HepG2 (cell line): ENCODE results near the gene TAF6L. TPM values are rescaled to one million over a fixed set of nuclear protein-coding genes. Genes with fewer than 3 reads are reported as not detected.
A peak's percentile ranks its signal among the peaks of the same experiment; 100 is the strongest.

Experiments
- BHLHE40 ChIP-seq: IDR thresholded peaks from 2 replicates; pipeline ENCODE4 v1.6.1; 2011; ENCODE audit warnings: low read length, improper control_type of control experiment
- ETV5 ChIP-seq: IDR thresholded peaks from 2 replicates; pipeline ENCODE4 v1.6.1; 2018; ENCODE audit warnings: missing biosample characterization, missing genetic modification reagents, inconsistent platforms, borderline replicate concordance
- FOXP4 ChIP-seq: sonication (generic); formaldehyde crosslinking; IDR thresholded peaks from 2 replicates; pipeline ENCODE4 v1.4.0; 2020; ENCODE audit warnings: missing genetic modification reagents
- HIC2 ChIP-seq: sonication (generic); formaldehyde crosslinking; IDR thresholded peaks from 2 replicates; pipeline ENCODE4 v1.9.0; 2022; ENCODE audit warnings: low read depth, missing genetic modification reagents
- KLF15 ChIP-seq: sonication (generic); formaldehyde crosslinking; IDR thresholded peaks from 2 replicates; pipeline ENCODE4 v1.8.1; 2023; ENCODE audit warnings: borderline replicate concordance, mild to moderate bottlenecking, inconsistent platforms, missing genetic modification reagents, mixed read lengths
- MEF2D ChIP-seq: sonication (generic); formaldehyde crosslinking; IDR thresholded peaks from 2 replicates; pipeline ENCODE4 v1.5.1; 2020; ENCODE audit warnings: mild to moderate bottlenecking, missing genetic modification reagents
- NBN ChIP-seq: fragments of 450-650 bp; conservative IDR thresholded peaks from 2 replicates; pipeline ENCODE4 v1.6.1; 2017
- PRMT3 ChIP-seq: sonication (generic); formaldehyde crosslinking; IDR thresholded peaks from 2 replicates; pipeline ENCODE4 v1.8.1; 2022; ENCODE audit warnings: low read depth, mild to moderate bottlenecking, moderate library complexity, missing genetic modification reagents, borderline replicate concordance
- TCF7L2 ChIP-seq: IDR thresholded peaks from 2 replicates; pipeline ENCODE4 v1.6.1; 2011; ENCODE audit warnings: mild to moderate bottlenecking, low read depth, low read length, moderate library complexity
- TEF ChIP-seq: sonication (generic); formaldehyde crosslinking; IDR thresholded peaks from 2 replicates; pipeline ENCODE4 v1.5.0; 2020; ENCODE audit warnings: missing genetic modification reagents
- ZFP37 ChIP-seq: sonication (generic); formaldehyde crosslinking; IDR thresholded peaks from 2 replicates; pipeline ENCODE4 v1.4.0; 2020; ENCODE audit warnings: missing genetic modification reagents, borderline replicate concordance
- ZFY ChIP-seq: sonication (generic); formaldehyde crosslinking; IDR thresholded peaks from 2 replicates; pipeline ENCODE4 v1.4.0; 2020; ENCODE audit warnings: missing genetic modification reagents
- ZNF280D ChIP-seq: sonication (generic); formaldehyde crosslinking; IDR thresholded peaks from 2 replicates; pipeline ENCODE4 v1.5.1; 2020; ENCODE audit warnings: mild to moderate bottlenecking, missing genetic modification reagents
- ZNF350 ChIP-seq: sonication (generic); formaldehyde crosslinking; IDR thresholded peaks from 2 replicates; pipeline ENCODE4 v1.4.0; 2020; ENCODE audit warnings: mild to moderate bottlenecking, low read depth, missing genetic modification reagents, borderline replicate concordance
- ZNF780A ChIP-seq: sonication (generic); formaldehyde crosslinking; IDR thresholded peaks from 2 replicates; pipeline ENCODE4 v1.8.0; 2022; ENCODE audit warnings: mild to moderate bottlenecking, missing genetic modification reagents, moderate library complexity
- ZNF790 ChIP-seq: sonication (generic); formaldehyde crosslinking; IDR thresholded peaks from 2 replicates; pipeline ENCODE4 v1.8.0; 2022; ENCODE audit warnings: missing genetic modification reagents, mild to moderate bottlenecking, borderline replicate concordance
- ZXDC ChIP-seq: sonication (generic); formaldehyde crosslinking; IDR thresholded peaks from 2 replicates; pipeline ENCODE4 v1.5.0; 2020; ENCODE audit warnings: mild to moderate bottlenecking, missing genetic modification reagents
- polyA plus RNA-seq, 8 experiments: library from polyadenylated mRNA; depleted of rRNA in 3 of 8; stranded (reverse) in 7 of 8; unstranded in 1 of 8; fragments of >200 nt; fragmentation: Illumina TruSeq in 4 of 8; extraction: Trizol in 4 of 8; gene quantifications; 2 replicates each; pipeline versions ENCODE4 v1.2.1 to v1.2.3, GENCODE V29; 2011 to 2016; ENCODE audit warnings: low read depth in 4 of 8, missing spikeins in 1 of 8, mixed read lengths in 1 of 8; ENCODE audit not compliant: insufficient read depth in 1 of 8
- total RNA-seq, 5 experiments: library from RNA; depleted of rRNA; stranded (reverse); fragments of >200 nt; fragmentation: Illumina TruSeq; extraction: Trizol; gene quantifications; 2 replicates each; pipeline ENCODE4 v1.2.3, GENCODE V29; 2016; ENCODE audit warnings: low read depth in 1 of 5

TAF6L gene
- total and polyA plus RNA-seq, 2 of the 13 experiments (the other 11 are each of a cell fraction or from before 2014, with no cell fraction given), result 12.6 to 19.4 TPM

- TF ChIP-seq PRMT3 (CRISPR knock-in tag) (peak; percentile 81; the same call in 1 of the 2 replicates), ETV5 (CRISPR knock-in tag) (peak; percentile 51; the same call in 1 of the 2 replicates), BHLHE40 (peak; percentile 53; the same call in 1 of the 2 replicates), ZFP37 (CRISPR knock-in tag) (peak; percentile 68; the same call in 1 of the 2 replicates), NBN (no peak), HIC2 (CRISPR knock-in tag) (peak; percentile 59; the same call in 1 of the 2 replicates), ZNF790 (CRISPR knock-in tag) (0 out of 2 replicates have a peak, but pooled peaks have one; percentile 54), MEF2D (CRISPR knock-in tag) (peak; percentile 58), ZFY (CRISPR knock-in tag) (peak; percentile 97), FOXP4 (CRISPR knock-in tag) (peak; percentile 29; the same call in 1 of the 2 replicates), ZNF280D (0 out of 2 replicates have a peak, but pooled peaks have one; percentile 48), TCF7L2 (no peak), TEF (CRISPR knock-in tag) (no peak; the same call in 1 of the 2 replicates), ZNF780A (CRISPR knock-in tag) (no peak; the same call in 1 of the 2 replicates), KLF15 (CRISPR knock-in tag) (no peak), ZXDC (CRISPR knock-in tag) (no peak), ZNF350 (CRISPR knock-in tag) (peak; percentile 80)
These were observed 34.1 kb downstream of the TAF6L start, which contains the start of gene NXF1 (continued) for GRCh38 chr11:62805076-62805892.
